Activated naive CD8-positive, alpha-beta T cell treated with anti-CD3 and anti-CD28 coated beads, Interleukin-2, amount 10 ng/mL, durations not matched to agents 7 days and 5 days (primary cell): ENCODE results near the gene TMEM108. TPM values are rescaled to one million over a fixed set of nuclear protein-coding genes. Genes with fewer than 3 reads are reported as not detected.
A peak's percentile ranks its signal among the peaks of the same experiment; 100 is the strongest.

Source experiments
- ATAC-seq: fragments of 150-1000 bp; cut with Tn5 transposase; one replicate; pipeline ENCODE4 v1.10.0; 2021; ENCODE audit warnings: low read depth, moderate library complexity
- POLR2A ChIA-PET: fragments of 350-600 bp; sonication (Branson Sonifier 250); formaldehyde crosslinking; loops from one replicate; lab custom pipeline; 2021; ENCODE audit warnings: antibody characterized with exemption; lab: Charles Lee
- DNase-seq: peaks from one replicate; pipeline ENCODE4 v3.0.0; 2021
- H3K27ac Mint-ChIP-seq: one replicate; pipeline ENCODE4 v1.8.0; 2022; ENCODE audit warnings: mild to moderate bottlenecking, mixed read lengths
- H3K27me3 Mint-ChIP-seq: one replicate; pipeline ENCODE4 v1.8.0; 2022; ENCODE audit warnings: mild to moderate bottlenecking, moderate library complexity, mixed read lengths
- H3K36me3 Mint-ChIP-seq: one replicate; pipeline ENCODE4 v1.8.0; 2021; ENCODE audit warnings: mild to moderate bottlenecking, mixed read lengths
- H3K4me1 Mint-ChIP-seq: one replicate; pipeline ENCODE4 v1.8.0; 2021; ENCODE audit warnings: mixed read lengths
- H3K4me3 Mint-ChIP-seq: one replicate; pipeline ENCODE4 v1.8.0; 2022; ENCODE audit warnings: mild to moderate bottlenecking, moderate library complexity, mixed read lengths
- H3K9me3 Mint-ChIP-seq: one replicate; pipeline ENCODE4 v1.8.0; 2021; ENCODE audit warnings: mixed read lengths
- total RNA-seq, 2 experiments: library from RNA; stranded (reverse); gene quantifications; one replicate each; pipeline ENCODE4 v1.2.3, GENCODE V29; 2021

The TMEM108 gene
- total RNA-seq, 2 experiments from 2014 or later: not detected

DNA sequence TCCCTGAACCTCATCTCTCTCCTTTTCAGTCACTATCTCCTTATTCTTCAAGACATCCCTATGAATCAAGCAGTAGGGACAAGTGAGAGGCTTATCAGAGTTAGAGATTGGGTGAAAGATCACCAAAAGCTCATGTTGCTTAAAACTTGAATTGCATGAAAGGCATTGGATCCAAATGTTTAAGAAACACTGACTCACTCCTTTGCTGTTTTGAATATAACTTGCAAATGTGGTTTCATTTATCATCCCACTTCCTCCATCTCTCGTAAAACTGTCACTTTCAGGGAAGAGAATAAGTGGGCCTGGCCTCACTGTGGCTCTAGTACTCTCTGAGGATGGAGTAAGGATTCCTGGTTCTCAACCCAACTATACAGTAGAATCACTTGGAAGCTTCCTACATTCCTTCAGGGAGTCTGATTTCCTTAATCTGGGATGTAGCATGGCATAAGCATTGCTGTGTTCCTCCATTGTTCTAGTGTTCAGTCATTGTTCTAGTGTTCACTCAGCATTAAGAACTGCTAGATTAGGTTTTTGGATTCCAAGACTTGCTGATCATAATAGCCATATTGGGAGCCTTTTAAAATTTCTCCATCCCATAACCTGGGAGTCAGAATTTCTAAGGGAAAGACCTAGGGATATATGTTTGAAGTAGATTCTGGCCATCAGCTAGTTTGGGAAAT, 171.8 kb downstream of the TMEM108 start:
- peaks cover 26% of the 10 kb centered on the region for H3K4me1 Mint-ChIP-seq
- ATAC-seq (peak; percentile 59), DNase-seq (no peak)
- no peaks in the 10 kb centered on the region for H3K36me3 Mint-ChIP-seq
- H3K4me3 Mint-ChIP-seq: peak overlapping the region; percentile 1
- H3K27ac Mint-ChIP-seq: peak overlapping the region; percentile 14
- no peaks in the 10 kb centered on the region for H3K9me3 Mint-ChIP-seq
- H3K27me3 Mint-ChIP-seq: peaks cover 9% of the 10 kb centered on the region
- POLR2A ChIA-PET: no interaction called here

DNA sequence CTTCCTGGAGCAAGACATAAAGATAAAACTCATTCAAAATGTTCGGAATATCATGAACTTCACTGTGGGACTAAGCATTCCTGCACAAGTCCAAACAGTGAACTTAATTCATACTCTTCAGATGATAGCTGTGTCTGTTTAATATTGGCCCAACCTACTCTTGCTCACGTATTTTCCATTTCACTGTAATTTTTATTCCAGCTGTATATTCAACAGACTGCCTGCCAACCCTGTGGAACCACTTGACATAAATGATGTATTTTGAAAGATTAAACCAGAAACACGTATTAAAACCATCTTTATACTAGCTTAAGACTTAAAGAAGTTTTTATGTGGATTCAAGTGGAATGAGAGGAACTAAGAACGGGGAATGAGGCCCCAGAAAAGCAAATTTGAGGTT, 172.5 kb downstream of the TMEM108 start:
- peaks cover 7% of the 10 kb centered on the region for H3K27me3 Mint-ChIP-seq
- H3K9me3 Mint-ChIP-seq: no peaks in the 10 kb centered on the region
- H3K27ac Mint-ChIP-seq: no peak overlapping the region
- DNase-seq (no peak), ATAC-seq (no peak)
- POLR2A ChIA-PET: no interaction called here
- H3K36me3 Mint-ChIP-seq: no peaks in the 10 kb centered on the region
- H3K4me3 Mint-ChIP-seq: no peak overlapping the region
- H3K4me1 Mint-ChIP-seq: peaks cover 26% of the 10 kb centered on the region

DNA sequence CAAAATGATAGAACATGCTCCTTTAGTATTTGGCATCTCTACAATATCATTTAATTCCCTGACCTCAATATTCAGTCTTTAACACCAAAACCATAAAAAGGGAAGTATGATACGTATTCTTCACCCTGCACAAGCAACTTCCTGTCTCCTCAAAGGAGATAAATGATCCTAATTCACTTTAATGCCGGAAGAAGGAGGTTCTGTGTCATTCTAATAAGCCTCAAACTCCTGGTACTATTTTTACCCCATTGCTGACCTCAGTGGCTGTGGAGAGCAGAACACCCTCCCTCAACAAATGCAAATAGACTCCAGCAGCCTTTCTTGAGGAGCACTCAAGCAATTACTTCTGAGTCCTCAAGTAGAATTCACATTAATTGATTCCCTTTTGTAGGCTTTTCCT, 173.3 kb downstream of the TMEM108 start:
- POLR2A ChIA-PET: no interaction called here
- ATAC-seq: peak; percentile 73
- Mint-ChIP-seq H3K36me3 (no peaks in the 10 kb centered on the region), H3K27me3 (peaks cover 2% of the 10 kb centered on the region), H3K9me3 (no peaks in the 10 kb centered on the region), H3K27ac (no peak overlapping the region), H3K4me1 (peaks cover 26% of the 10 kb centered on the region), H3K4me3 (peak overlapping the region; percentile 8)
- DNase-seq: no peak

DNA sequence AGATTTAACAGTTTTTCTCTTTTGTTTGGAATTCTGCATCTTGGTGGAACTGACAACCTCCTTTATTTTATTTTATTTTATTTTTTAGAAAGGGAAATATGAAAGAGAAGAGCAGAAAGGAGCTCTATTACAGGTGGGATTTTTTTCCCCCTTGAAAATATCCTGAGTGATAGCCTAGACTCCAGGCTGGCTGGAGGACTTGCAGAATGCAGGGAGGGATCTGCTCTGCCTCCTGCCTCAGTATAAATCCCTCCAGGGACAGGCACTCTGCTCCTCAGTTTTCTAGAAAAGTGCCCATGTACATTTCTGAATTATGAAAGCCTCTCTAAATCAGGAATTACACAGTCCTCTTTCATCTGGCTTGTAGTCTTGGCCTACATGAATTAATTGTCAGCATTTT, 173.7 kb downstream of the TMEM108 start:
- no peak overlapping the region for H3K4me3 Mint-ChIP-seq
- H3K4me1 Mint-ChIP-seq: peaks cover 26% of the 10 kb centered on the region
- no peak overlapping the region for H3K27ac Mint-ChIP-seq
- ATAC-seq (no peak), DNase-seq (no peak)
- peaks cover 2% of the 10 kb centered on the region for H3K27me3 Mint-ChIP-seq
- no peaks in the 10 kb centered on the region for H3K9me3 Mint-ChIP-seq
- POLR2A ChIA-PET: no interaction called here
- no peaks in the 10 kb centered on the region for H3K36me3 Mint-ChIP-seq

DNA sequence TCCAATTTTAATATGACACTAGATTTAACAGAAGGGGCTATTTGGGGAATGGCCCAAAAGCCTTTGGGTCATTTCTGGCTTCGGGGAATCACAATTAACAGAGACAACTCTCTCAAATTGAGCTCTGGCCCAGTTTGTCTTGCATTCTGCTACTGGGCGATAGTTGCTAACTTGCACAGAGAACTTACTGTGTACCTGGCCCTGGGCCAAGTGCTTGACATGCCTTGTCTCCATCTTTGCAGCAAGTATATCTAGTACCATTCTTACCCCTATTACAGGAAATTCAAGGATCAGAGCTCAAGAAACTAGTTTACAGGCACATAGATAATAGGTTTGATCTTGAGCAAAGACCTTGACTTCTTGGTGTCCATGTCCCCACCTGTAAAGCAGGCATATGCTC, 175.7 kb downstream of the TMEM108 start:
- Mint-ChIP-seq H3K4me3 (no peak overlapping the region), H3K36me3 (no peaks in the 10 kb centered on the region), H3K27ac (no peak overlapping the region), H3K9me3 (no peaks in the 10 kb centered on the region), H3K27me3 (peaks cover 12% of the 10 kb centered on the region), H3K4me1 (peaks cover 24% of the 10 kb centered on the region)
- no peak for ATAC-seq
- POLR2A ChIA-PET: no interaction called here
- DNase-seq: no peak

DNA sequence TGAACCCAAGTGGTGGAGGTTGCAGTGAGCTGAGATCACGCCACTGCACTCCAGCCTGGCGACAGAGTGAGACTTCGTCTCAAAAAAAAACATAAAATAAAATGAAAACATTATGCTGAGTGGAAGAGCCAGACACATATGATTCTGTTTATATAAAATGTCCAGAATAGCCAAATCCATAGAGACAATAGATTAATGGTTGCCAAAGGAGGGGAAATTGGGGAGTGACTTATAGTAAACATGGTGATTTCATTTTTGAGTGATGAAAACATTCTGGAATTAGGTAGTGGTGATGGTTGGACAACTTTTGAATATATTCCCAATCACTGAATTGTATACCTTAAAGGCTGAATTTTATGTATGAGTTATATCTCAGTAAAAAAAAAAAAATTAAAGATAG, 189.6 kb downstream of the TMEM108 start:
- POLR2A ChIA-PET: no interaction called here
- peaks cover 3% of the 10 kb centered on the region for H3K9me3 Mint-ChIP-seq
- H3K27me3 Mint-ChIP-seq: peaks cover 4% of the 10 kb centered on the region
- no peaks in the 10 kb centered on the region for H3K36me3 Mint-ChIP-seq
- H3K4me1 Mint-ChIP-seq: no peaks in the 10 kb centered on the region
- no peak for ATAC-seq
- no peak overlapping the region for H3K4me3 Mint-ChIP-seq
- DNase-seq: no peak
- no peak overlapping the region for H3K27ac Mint-ChIP-seq

DNA sequence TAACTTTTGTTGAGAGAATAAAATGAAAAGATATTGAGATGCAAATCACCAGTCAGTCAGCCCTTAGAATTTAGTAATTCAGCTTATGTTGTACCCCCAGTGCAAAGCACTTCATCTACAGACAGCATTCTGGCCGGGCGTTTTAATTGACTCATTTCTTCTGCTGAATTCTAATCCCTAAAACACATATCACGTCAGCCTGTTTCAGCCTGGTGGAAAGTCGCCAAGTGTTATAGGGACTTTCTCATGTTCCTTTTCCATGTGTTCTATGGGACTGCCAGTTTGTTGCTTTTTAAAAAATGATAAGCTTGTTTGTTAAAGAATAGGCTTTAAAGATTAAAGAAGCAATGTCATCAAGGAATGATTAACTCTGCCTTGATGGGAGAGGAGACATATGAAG, 192.0 kb downstream of the TMEM108 start:
- Mint-ChIP-seq H3K36me3 (no peaks in the 10 kb centered on the region), H3K4me1 (no peaks in the 10 kb centered on the region), H3K27me3 (peaks cover 6% of the 10 kb centered on the region), H3K4me3 (no peak overlapping the region), H3K9me3 (peaks cover 3% of the 10 kb centered on the region), H3K27ac (no peak overlapping the region)
- no peak for DNase-seq
- no peak for ATAC-seq
- POLR2A ChIA-PET: no interaction called here

DNA sequence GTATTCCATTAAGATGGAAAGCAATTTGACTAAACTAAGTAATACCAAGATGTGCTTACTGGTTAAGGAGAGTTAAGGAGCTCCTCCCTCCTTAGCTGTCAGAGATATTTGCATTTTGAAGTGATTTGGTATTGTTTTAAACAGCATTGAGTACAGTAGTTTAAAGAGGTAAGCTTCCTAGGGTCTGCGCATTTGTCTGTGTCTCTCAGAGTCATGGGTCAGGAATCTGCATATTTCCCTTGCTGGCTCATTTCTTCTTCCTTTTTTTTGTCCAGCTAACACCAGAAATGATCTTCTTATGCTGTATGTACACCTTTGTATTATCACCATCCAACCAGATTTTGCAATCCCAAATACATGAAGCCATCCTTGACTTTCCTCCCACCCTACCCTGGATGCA, 198.7 kb downstream of the TMEM108 start:
- POLR2A ChIA-PET: no interaction called here
- no peak for DNase-seq
- Mint-ChIP-seq H3K27ac (no peak overlapping the region), H3K36me3 (no peaks in the 10 kb centered on the region), H3K4me1 (no peaks in the 10 kb centered on the region), H3K27me3 (peaks cover 12% of the 10 kb centered on the region), H3K9me3 (no peaks in the 10 kb centered on the region), H3K4me3 (no peak overlapping the region)
- ATAC-seq: no peak

DNA sequence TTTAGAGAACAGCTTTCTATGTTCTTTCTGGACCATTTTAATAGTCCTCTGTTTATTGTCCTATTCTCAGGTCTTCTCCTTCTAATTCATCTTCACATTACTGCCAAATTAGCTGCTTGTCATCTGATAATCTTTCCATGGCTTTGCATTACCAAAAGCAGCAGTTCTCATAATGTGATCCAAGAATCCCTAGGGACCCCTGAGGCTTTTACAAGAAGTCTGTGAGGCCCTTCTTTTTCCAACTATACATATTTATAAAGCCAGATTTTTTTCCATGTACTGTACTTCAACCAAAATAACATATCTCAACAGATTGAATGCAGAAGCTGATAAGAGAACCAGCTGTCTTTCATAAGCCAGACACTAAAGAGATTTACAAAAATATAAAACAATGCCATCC, 199.2 kb downstream of the TMEM108 start:
- no peak overlapping the region for H3K27ac Mint-ChIP-seq
- no peaks in the 10 kb centered on the region for H3K36me3 Mint-ChIP-seq
- H3K9me3 Mint-ChIP-seq: no peaks in the 10 kb centered on the region
- H3K4me3 Mint-ChIP-seq: no peak overlapping the region
- POLR2A ChIA-PET: no interaction called here
- H3K4me1 Mint-ChIP-seq: no peaks in the 10 kb centered on the region
- DNase-seq: no peak
- no peak for ATAC-seq
- peaks cover 14% of the 10 kb centered on the region for H3K27me3 Mint-ChIP-seq

DNA sequence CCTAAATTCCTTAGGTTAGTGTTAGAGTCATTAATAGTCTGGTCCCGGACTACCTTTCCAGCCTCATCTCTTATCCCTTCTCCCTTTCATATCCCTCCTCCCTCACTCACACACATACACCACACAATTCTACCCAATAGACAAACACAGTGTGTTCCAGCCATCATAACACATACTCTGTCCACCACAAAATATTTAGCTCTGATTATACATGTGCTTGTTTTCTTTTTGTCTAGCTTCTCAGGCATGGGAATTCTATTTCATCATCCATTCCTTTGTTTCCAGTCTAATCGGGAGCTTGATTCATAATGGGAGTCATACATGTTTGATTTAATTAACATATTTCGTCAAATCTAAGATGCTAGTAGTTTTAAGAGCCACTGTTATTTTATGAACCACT, 199.8 kb downstream of the TMEM108 start:
- Mint-ChIP-seq H3K9me3 (no peaks in the 10 kb centered on the region), H3K27me3 (peaks cover 14% of the 10 kb centered on the region), H3K4me1 (no peaks in the 10 kb centered on the region), H3K27ac (no peak overlapping the region), H3K36me3 (no peaks in the 10 kb centered on the region), H3K4me3 (no peak overlapping the region)
- POLR2A ChIA-PET: no interaction called here
- DNase-seq (no peak), ATAC-seq (no peak)

DNA sequence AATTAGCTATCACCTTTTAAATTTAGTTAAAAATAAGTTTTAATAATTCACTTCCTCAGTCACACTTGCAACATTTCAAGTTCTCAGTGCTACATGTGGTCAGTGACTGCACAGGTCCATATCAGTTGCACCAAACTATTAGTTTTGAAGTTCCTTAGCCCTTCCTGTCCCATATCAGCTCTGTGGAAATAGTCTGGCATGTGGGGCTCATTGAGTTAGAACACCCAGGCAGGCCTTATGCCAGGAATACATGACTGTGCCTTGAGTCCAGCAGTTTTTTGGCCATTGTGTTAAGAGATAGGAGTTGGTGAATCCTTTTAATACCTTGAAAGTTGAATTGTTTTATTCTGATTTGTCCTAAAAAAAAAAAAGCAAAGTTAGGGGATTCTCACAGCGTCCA, 207.9 kb downstream of the TMEM108 start:
- POLR2A ChIA-PET: no interaction called here
- H3K9me3 Mint-ChIP-seq: no peaks in the 10 kb centered on the region
- H3K4me1 Mint-ChIP-seq: no peaks in the 10 kb centered on the region
- H3K27ac Mint-ChIP-seq: no peak overlapping the region
- peaks cover 8% of the 10 kb centered on the region for H3K27me3 Mint-ChIP-seq
- ATAC-seq: no peak
- DNase-seq: no peak
- H3K36me3 Mint-ChIP-seq: no peaks in the 10 kb centered on the region
- no peak overlapping the region for H3K4me3 Mint-ChIP-seq

DNA sequence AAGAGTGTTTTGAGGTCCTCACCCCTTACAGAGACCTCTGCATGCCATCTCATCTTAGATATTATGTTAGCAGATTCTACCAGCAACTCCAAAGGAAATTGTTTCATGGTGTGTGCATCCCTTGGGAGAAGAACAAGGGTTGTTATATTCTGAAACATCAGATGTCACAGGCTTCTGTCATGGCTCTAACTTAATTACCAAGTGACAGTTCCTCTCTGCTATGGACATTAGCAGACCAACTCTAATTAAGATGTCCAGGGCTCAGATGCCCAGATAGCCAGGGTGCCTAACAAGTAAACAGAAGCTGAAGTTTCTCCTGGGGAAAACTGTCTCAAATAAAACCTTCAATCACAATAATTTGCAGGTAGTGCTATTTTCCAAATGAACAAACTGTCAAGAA, 208.6 kb downstream of the TMEM108 start:
- Mint-ChIP-seq H3K36me3 (no peaks in the 10 kb centered on the region), H3K4me3 (no peak overlapping the region), H3K27me3 (peaks cover 8% of the 10 kb centered on the region), H3K4me1 (no peaks in the 10 kb centered on the region), H3K9me3 (no peaks in the 10 kb centered on the region), H3K27ac (no peak overlapping the region)
- ATAC-seq: no peak
- POLR2A ChIA-PET: no interaction called here
- no peak for DNase-seq

DNA sequence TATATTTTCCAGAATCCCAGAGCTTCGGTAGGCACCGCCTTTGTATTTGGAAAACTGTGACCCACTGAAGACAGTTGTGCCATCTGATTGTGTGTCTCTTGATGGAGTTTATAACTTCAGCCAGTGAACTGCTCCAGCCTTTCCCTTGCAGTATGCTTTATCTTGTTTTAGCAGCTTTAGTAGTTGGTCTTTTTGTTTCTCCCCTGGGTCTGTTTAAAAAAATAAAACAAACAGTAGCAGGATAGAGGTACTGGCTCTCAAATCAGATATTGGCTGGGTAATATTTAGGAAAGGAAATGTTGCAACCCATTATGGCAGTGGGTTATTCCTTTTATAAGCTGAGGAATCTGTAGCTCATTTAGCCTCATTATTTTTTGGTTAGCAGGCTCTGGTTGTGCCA, 210.2 kb downstream of the TMEM108 start:
- no peaks in the 10 kb centered on the region for H3K9me3 Mint-ChIP-seq
- H3K27me3 Mint-ChIP-seq: peaks cover 10% of the 10 kb centered on the region
- no peaks in the 10 kb centered on the region for H3K36me3 Mint-ChIP-seq
- no peak overlapping the region for H3K4me3 Mint-ChIP-seq
- POLR2A ChIA-PET: no interaction called here
- H3K4me1 Mint-ChIP-seq: no peaks in the 10 kb centered on the region
- no peak for DNase-seq
- no peak overlapping the region for H3K27ac Mint-ChIP-seq
- ATAC-seq: no peak

DNA sequence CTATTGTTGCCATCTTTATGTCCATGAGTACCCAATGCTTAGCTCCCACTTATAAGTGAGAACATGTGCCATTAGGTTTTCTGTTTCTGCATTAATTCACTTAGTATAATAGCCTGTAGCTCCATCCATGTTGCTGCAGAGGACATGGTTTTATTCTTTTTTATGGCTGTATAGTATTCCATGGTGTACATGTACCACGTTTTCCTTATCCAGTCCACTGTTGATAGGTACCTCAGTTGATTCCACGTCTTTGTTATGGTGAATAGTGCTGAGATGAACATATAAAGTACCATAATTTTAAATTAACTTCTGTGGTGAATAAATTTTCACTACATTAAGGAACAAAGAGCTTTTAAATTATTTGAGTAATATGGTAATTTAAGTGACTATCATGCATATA, 211.3 kb downstream of the TMEM108 start:
- ATAC-seq (no peak), DNase-seq (no peak)
- no peaks in the 10 kb centered on the region for H3K9me3 Mint-ChIP-seq
- no peaks in the 10 kb centered on the region for H3K4me1 Mint-ChIP-seq
- peaks cover 10% of the 10 kb centered on the region for H3K27me3 Mint-ChIP-seq
- no peaks in the 10 kb centered on the region for H3K36me3 Mint-ChIP-seq
- H3K4me3 Mint-ChIP-seq: no peak overlapping the region
- POLR2A ChIA-PET: no interaction called here
- H3K27ac Mint-ChIP-seq: no peak overlapping the region

DNA sequence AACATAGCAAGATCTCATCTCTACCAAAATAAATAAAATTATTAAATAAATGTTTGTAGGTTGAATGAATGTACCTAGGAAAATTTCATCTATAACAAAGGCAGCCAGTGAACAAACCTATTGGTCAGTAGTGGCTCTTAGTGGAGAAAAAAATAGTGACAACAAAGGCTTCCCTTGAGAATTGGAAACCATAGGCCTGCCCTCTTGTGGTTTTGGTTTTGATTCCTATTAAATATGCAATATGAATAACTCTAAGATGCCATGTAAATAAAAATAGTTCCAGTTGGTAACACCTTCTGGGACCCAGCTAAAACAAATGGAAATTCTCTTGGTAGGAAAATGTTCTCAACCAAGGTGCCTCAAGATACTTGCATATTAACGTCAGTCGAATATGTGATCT, 216.0 kb downstream of the TMEM108 start:
- DNase-seq (no peak), ATAC-seq (no peak)
- no peak overlapping the region for H3K27ac Mint-ChIP-seq
- H3K9me3 Mint-ChIP-seq: no peaks in the 10 kb centered on the region
- POLR2A ChIA-PET: no interaction called here
- no peaks in the 10 kb centered on the region for H3K4me1 Mint-ChIP-seq
- peaks cover 7% of the 10 kb centered on the region for H3K27me3 Mint-ChIP-seq
- no peak overlapping the region for H3K4me3 Mint-ChIP-seq
- no peaks in the 10 kb centered on the region for H3K36me3 Mint-ChIP-seq
